ENCODE measurements around the gene LRIT2. TPM values are rescaled to one million over a fixed set of nuclear protein-coding genes. Genes with fewer than 3 reads are reported as not detected.

The LRIT2 gene
- total and polyA plus RNA-seq, 2 experiments from 2014 or later = not detected

DNA sequence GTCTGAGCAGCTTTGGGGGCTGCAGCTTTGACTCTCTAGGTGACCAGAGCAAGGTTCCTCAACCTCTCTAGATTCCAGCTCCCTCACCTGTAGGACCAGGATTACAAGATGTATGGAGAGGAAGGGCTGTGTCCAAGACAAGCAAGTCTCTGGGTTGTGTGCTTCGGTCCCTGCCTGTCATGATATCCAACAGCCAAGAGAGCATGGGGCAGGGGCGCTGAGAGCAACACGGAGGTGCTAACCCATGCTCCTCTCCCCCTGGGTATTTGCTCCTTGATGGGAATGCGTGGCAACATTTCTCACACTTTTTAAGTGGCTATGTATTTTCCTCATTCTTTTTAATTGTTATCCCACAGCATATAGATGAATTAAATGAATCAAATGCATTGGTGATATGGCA, 20.7 kb downstream of the LRIT2 start:
- no peak overlapping the region for H3K9ac ChIP-seq
- no peaks in the 10 kb centered on the region for H3K36me3 ChIP-seq (ENCODE audit: low read depth)
- in situ Hi-C loops (cut with MboI) = no loop called here
- TF ChIP-seq EZH2 (IDR thresholded peaks at IDR 0.05; ENCODE audit: insufficient read depth, poor library complexity, severe bottlenecking) (no peak), EZH2phosphoT487 (IDR thresholded peaks at IDR 0.05; ENCODE audit: insufficient read depth, low read depth) (no peak)
- H2AFZ ChIP-seq = no peak overlapping the region
- peaks cover 6% of the 10 kb centered on the region for H3K27me3 ChIP-seq (replicated peaks; ENCODE audit: insufficient read depth)
- H3K27ac ChIP-seq = no peak overlapping the region
- H3K4me1 ChIP-seq (ENCODE audit: insufficient read depth) = no peaks in the 10 kb centered on the region
- no peak overlapping the region for H3K4me3 ChIP-seq
- H4K20me1 ChIP-seq (ENCODE audit: insufficient read depth) = no peaks in the 10 kb centered on the region
- DNase-seq = no peak
- no peaks in the 10 kb centered on the region for H3K9me3 ChIP-seq (ENCODE audit: low read depth)
- no peaks in the 10 kb centered on the region for H3K79me2 ChIP-seq (ENCODE audit: insufficient read depth)
- 36 to 45% methylated on average over 4 of the region's 4 CpGs for WGBS, 2 experiments (ENCODE audit: low coverage in 1 of 2, low lambda C conversion rate in 2 of 2, missing lambda C conversion rate in 2 of 2)
- H3K9me2 ChIP-seq (ENCODE audit: insufficient read depth) = no peaks in the 10 kb centered on the region
- H3F3A ChIP-seq (ENCODE audit: insufficient read depth) = no peaks in the 10 kb centered on the region
- H3K4me2 ChIP-seq (ENCODE audit: unreplicated experiment) = no peak overlapping the region

DNA sequence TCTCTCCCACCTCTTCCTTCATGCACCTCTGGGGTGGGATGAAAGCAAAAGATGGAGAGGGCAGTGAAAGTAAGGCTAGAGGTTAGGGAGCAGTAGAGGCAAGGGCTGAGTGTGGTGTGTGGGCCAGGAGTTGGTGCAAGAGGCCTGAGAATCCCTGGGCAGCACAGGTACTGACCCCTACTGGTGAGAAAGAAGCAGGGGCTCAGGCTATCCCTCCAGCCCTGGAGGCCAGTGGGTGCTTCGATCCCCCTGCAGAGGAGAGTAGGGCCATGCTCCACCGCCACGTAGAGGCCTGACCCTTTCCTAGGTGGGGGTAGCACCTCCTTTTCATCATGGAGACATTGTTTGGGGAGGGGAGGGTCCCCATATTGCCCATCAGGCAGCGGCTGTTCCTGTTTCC, 21.2 kb downstream of the LRIT2 start:
- in situ Hi-C loops (cut with MboI) = no loop called here
- no peaks in the 10 kb centered on the region for H4K20me1 ChIP-seq (ENCODE audit: insufficient read depth)
- H3K27ac ChIP-seq = no peak overlapping the region

DNA sequence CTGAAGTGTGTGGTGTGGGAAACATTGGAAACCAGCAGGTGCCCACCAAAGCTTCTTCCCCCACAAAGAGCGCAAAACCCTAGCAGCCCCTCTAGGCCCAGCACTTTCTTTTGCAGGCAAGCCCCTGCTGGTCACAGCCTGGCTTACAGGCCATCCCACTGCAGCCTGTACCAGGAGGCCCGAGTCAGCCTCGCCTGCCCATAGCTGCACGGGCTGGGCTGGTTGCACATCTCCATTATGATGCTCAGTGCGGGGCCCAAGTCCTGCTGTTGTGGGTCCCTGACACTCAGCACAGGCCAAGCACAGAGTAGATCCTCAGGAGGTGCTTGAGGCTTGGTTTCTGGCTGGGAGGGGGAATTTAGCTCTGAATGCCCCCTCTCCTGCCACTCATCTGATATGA, 23.0 kb downstream of the LRIT2 start:
- Histone ChIP-seq H3K4me2 (ENCODE audit: unreplicated experiment) (no peak overlapping the region), H3K9me2 (ENCODE audit: insufficient read depth) (no peaks in the 10 kb centered on the region), H3K9me3 (ENCODE audit: low read depth) (no peaks in the 10 kb centered on the region), H3K27me3 (replicated peaks; ENCODE audit: insufficient read depth) (peaks cover 4% of the 10 kb centered on the region; the same call in 1 of the 2 replicates), H3K4me3 (no peak overlapping the region), H3K9ac (no peak overlapping the region), H3K36me3 (ENCODE audit: low read depth) (no peaks in the 10 kb centered on the region), H3K27ac (no peak overlapping the region), H3K4me1 (ENCODE audit: insufficient read depth) (no peaks in the 10 kb centered on the region), H4K20me1 (ENCODE audit: insufficient read depth) (no peaks in the 10 kb centered on the region), H2AFZ (no peak overlapping the region), H3K79me2 (ENCODE audit: insufficient read depth) (no peaks in the 10 kb centered on the region), H3F3A (ENCODE audit: insufficient read depth) (no peaks in the 10 kb centered on the region)
- in situ Hi-C loops (cut with MboI) = no loop called here
- no peak for DNase-seq
- TF ChIP-seq EZH2 (IDR thresholded peaks at IDR 0.05; ENCODE audit: insufficient read depth, poor library complexity, severe bottlenecking) (no peak), EZH2phosphoT487 (IDR thresholded peaks at IDR 0.05; ENCODE audit: insufficient read depth, low read depth) (no peak)
- WGBS, 2 experiments (ENCODE audit: low coverage in 1 of 2, low lambda C conversion rate in 2 of 2, missing lambda C conversion rate in 2 of 2) = 63 to 64% methylated on average over 5 of the region's 5 CpGs

More for the DNA sequence above, 21.2 kb downstream of the LRIT2 start:
- Histone ChIP-seq H3K79me2 (ENCODE audit: insufficient read depth) (no peaks in the 10 kb centered on the region), H3K27me3 (replicated peaks; ENCODE audit: insufficient read depth) (peaks cover 3% of the 10 kb centered on the region; the same call in 1 of the 2 replicates), H3K4me2 (ENCODE audit: unreplicated experiment) (no peak overlapping the region), H3K9ac (no peak overlapping the region), H3F3A (ENCODE audit: insufficient read depth) (no peaks in the 10 kb centered on the region), H3K9me2 (ENCODE audit: insufficient read depth) (no peaks in the 10 kb centered on the region), H2AFZ (no peak overlapping the region), H3K9me3 (ENCODE audit: low read depth) (no peaks in the 10 kb centered on the region), H3K4me1 (ENCODE audit: insufficient read depth) (no peaks in the 10 kb centered on the region), H3K36me3 (ENCODE audit: low read depth) (no peaks in the 10 kb centered on the region), H3K4me3 (no peak overlapping the region)
- no peak for TF ChIP-seq EZH2phosphoT487 (IDR thresholded peaks at IDR 0.05; ENCODE audit: insufficient read depth, low read depth)
- TF ChIP-seq EZH2 (IDR thresholded peaks at IDR 0.05; ENCODE audit: insufficient read depth, poor library complexity, severe bottlenecking) = no peak
- DNase-seq = peak; percentile 18
- WGBS, 2 experiments (ENCODE audit: low coverage in 1 of 2, low lambda C conversion rate in 2 of 2, missing lambda C conversion rate in 2 of 2) = 62 to 86% methylated on average over 4 of the region's 4 CpGs

DNA sequence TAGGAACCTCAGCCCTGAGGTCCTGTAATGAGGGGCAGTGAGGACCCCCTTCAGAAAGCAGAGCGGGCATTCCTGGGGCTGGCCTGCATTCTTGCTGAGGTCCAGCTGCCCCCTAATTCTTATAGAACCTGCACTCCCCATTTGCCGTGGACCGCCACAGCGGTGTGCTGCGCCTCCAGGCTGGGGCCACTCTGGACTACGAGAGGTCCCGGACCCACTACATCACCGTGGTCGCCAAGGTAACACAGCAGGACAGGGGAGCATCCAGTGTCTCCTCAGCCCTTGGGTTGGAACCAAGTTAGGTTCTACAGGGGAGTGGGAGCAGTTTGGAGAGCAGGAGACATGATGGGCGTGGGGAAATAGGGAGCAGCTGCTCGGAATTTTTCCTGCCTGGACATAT, 23.7 kb downstream of the LRIT2 start:
- Histone ChIP-seq H3K9me2 (ENCODE audit: insufficient read depth) (no peaks in the 10 kb centered on the region), H4K20me1 (ENCODE audit: insufficient read depth) (no peaks in the 10 kb centered on the region), H3K9ac (no peak overlapping the region), H2AFZ (no peak overlapping the region), H3K79me2 (ENCODE audit: insufficient read depth) (no peaks in the 10 kb centered on the region), H3K4me3 (no peak overlapping the region), H3K36me3 (ENCODE audit: low read depth) (no peaks in the 10 kb centered on the region), H3K4me2 (ENCODE audit: unreplicated experiment) (no peak overlapping the region), H3K27ac (no peak overlapping the region), H3F3A (ENCODE audit: insufficient read depth) (no peaks in the 10 kb centered on the region), H3K4me1 (ENCODE audit: insufficient read depth) (no peaks in the 10 kb centered on the region), H3K9me3 (ENCODE audit: low read depth) (no peaks in the 10 kb centered on the region), H3K27me3 (replicated peaks; ENCODE audit: insufficient read depth) (peaks cover 9% of the 10 kb centered on the region; the same call in 1 of the 2 replicates)
- WGBS, 2 experiments (ENCODE audit: low coverage in 1 of 2, low lambda C conversion rate in 2 of 2, missing lambda C conversion rate in 2 of 2) = 54 to 58% methylated on average over 11 of the region's 11 CpGs
- TF ChIP-seq EZH2 (IDR thresholded peaks at IDR 0.05; ENCODE audit: insufficient read depth, poor library complexity, severe bottlenecking) (no peak), EZH2phosphoT487 (IDR thresholded peaks at IDR 0.05; ENCODE audit: insufficient read depth, low read depth) (no peak)
- in situ Hi-C loops (cut with MboI) = no loop called here
- DNase-seq = no peak

DNA sequence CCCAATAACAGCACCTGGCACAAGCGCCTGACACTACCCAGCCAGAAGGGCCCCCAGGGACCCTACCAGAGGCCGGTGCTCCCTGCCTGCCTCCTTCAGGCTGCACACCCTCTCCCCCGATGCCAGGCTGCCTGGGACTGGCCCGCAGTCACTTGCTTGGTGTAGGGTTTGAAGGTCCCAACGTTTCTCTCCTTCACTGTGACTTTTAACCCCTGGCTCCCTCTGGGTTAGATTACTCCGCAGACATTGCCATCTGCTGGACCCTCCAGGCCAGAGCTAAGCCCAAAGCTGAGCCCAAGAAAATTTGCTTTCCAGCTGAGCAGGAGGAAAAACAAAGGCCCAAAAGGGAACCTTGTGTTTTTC, 24.1 kb downstream of the LRIT2 start:
- peaks cover 11% of the 10 kb centered on the region for H3K27me3 ChIP-seq (replicated peaks; ENCODE audit: insufficient read depth)
- no peak for DNase-seq
- TF ChIP-seq EZH2phosphoT487 (IDR thresholded peaks at IDR 0.05; ENCODE audit: insufficient read depth, low read depth) (no peak), EZH2 (IDR thresholded peaks at IDR 0.05; ENCODE audit: insufficient read depth, poor library complexity, severe bottlenecking) (no peak)
- no peaks in the 10 kb centered on the region for H4K20me1 ChIP-seq (ENCODE audit: insufficient read depth)
- H3K4me3 ChIP-seq = no peak overlapping the region
- 38 to 43% methylated on average over 6 of the region's 6 CpGs for WGBS, 2 experiments (ENCODE audit: low coverage in 1 of 2, low lambda C conversion rate in 2 of 2, missing lambda C conversion rate in 2 of 2)
- H3K4me2 ChIP-seq (ENCODE audit: unreplicated experiment) = no peak overlapping the region
- no peak overlapping the region for H3K27ac ChIP-seq
- no peaks in the 10 kb centered on the region for H3K9me3 ChIP-seq (ENCODE audit: low read depth)
- in situ Hi-C loops (cut with MboI) = no loop called here
- no peak overlapping the region for H3K9ac ChIP-seq
- H3K9me2 ChIP-seq (ENCODE audit: insufficient read depth) = no peaks in the 10 kb centered on the region
- no peaks in the 10 kb centered on the region for H3K36me3 ChIP-seq (ENCODE audit: low read depth)
- no peaks in the 10 kb centered on the region for H3F3A ChIP-seq (ENCODE audit: insufficient read depth)
- no peaks in the 10 kb centered on the region for H3K4me1 ChIP-seq (ENCODE audit: insufficient read depth)
- no peak overlapping the region for H2AFZ ChIP-seq
- no peaks in the 10 kb centered on the region for H3K79me2 ChIP-seq (ENCODE audit: insufficient read depth)

Measured in GM23248 (cell line).